HepG2 (cell line): ENCODE data around the gene UBE2O. TPM values are rescaled to one million over a fixed set of nuclear protein-coding genes. Genes with fewer than 3 reads are reported as not detected.

Experiments used
- AHR ChIP-seq: IDR thresholded peaks from 2 replicates; pipeline ENCODE4 v1.6.1; 2018; ENCODE audit warnings: missing genetic modification reagents, missing compliant biosample characterization
- CBFB ChIP-seq: sonication (generic); formaldehyde crosslinking; IDR thresholded peaks from 2 replicates; pipeline ENCODE4 v1.4.0; 2020; ENCODE audit warnings: missing genetic modification reagents
- CREB1 ChIP-seq, 2 experiments: fragments of 450-650 bp in 1 of 2; IDR thresholded peaks; 2 replicates each; pipeline ENCODE4 v1.6.1; 2016 to 2017; ENCODE audit warnings: control low read depth in 1 of 2, mild to moderate bottlenecking in 1 of 2, missing compliant biosample characterization in 1 of 2, missing genetic modification characterization in 1 of 2
- FOXJ3 ChIP-seq: sonication (generic); formaldehyde crosslinking; IDR thresholded peaks from 2 replicates; pipeline ENCODE4 v1.4.0; 2020; ENCODE audit warnings: missing genetic modification reagents, mild to moderate bottlenecking, borderline replicate concordance
- NFKB2 ChIP-seq: sonication (generic); formaldehyde crosslinking; IDR thresholded peaks from 2 replicates; pipeline ENCODE4 v1.4.0; 2020; ENCODE audit warnings: missing genetic modification reagents, borderline replicate concordance
- TGIF2 ChIP-seq: IDR thresholded peaks from 2 replicates; pipeline ENCODE4 v1.6.1; 2016; ENCODE audit warnings: control low read depth, missing compliant biosample characterization
- ZNF256 ChIP-seq: sonication (generic); formaldehyde crosslinking; conservative IDR thresholded peaks from 2 replicates; pipeline ENCODE4 v1.4.0; 2020; ENCODE audit warnings: missing genetic modification reagents
- polyA plus RNA-seq, 8 experiments: library from polyadenylated mRNA; depleted of rRNA in 3 of 8; stranded (reverse) in 7 of 8; unstranded in 1 of 8; fragments of >200 nt; fragmentation: Illumina TruSeq in 4 of 8; extraction: Trizol in 4 of 8; gene quantifications; 2 replicates each; pipeline versions ENCODE4 v1.2.1 to v1.2.3, GENCODE V29; 2011 to 2016; ENCODE audit warnings: low read depth in 4 of 8, missing spikeins in 1 of 8, mixed read lengths in 1 of 8; ENCODE audit not compliant: insufficient read depth in 1 of 8
- total RNA-seq, 5 experiments: library from RNA; depleted of rRNA; stranded (reverse); fragments of >200 nt; fragmentation: Illumina TruSeq; extraction: Trizol; gene quantifications; 2 replicates each; pipeline ENCODE4 v1.2.3, GENCODE V29; 2016; ENCODE audit warnings: low read depth in 1 of 5
- TF ChIP-seq, protein P1 (sequence below): sonication (generic); formaldehyde crosslinking; IDR thresholded peaks from one replicate; pipeline ENCODE4 v1.5.1; 2020; ENCODE audit warnings: mild to moderate bottlenecking, missing genetic modification reagents; ENCODE audit errors: not compliant biosample characterization
- TF ChIP-seq, protein P2 (sequence below): sonication (generic); formaldehyde crosslinking; IDR thresholded peaks from 2 replicates; pipeline ENCODE4 v1.4.0; 2020; ENCODE audit warnings: missing genetic modification reagents, low read depth, mild to moderate bottlenecking, borderline replicate concordance
- TF ChIP-seq, protein P3 (sequence below): sonication (generic); formaldehyde crosslinking; IDR thresholded peaks from 2 replicates; pipeline ENCODE4 v1.5.1; 2020; ENCODE audit warnings: mild to moderate bottlenecking, missing genetic modification reagents
- TF ChIP-seq, protein P4 (sequence below): sonication (generic); formaldehyde crosslinking; IDR thresholded peaks from 2 replicates; pipeline ENCODE4 v1.4.0; 2020; ENCODE audit warnings: missing genetic modification reagents

The UBE2O gene
- total and polyA plus RNA-seq, 2 of the 13 experiments (the other 11 are each of a cell fraction or from before 2014, with no cell fraction given) = 21.5 to 23.5 TPM

DNA sequence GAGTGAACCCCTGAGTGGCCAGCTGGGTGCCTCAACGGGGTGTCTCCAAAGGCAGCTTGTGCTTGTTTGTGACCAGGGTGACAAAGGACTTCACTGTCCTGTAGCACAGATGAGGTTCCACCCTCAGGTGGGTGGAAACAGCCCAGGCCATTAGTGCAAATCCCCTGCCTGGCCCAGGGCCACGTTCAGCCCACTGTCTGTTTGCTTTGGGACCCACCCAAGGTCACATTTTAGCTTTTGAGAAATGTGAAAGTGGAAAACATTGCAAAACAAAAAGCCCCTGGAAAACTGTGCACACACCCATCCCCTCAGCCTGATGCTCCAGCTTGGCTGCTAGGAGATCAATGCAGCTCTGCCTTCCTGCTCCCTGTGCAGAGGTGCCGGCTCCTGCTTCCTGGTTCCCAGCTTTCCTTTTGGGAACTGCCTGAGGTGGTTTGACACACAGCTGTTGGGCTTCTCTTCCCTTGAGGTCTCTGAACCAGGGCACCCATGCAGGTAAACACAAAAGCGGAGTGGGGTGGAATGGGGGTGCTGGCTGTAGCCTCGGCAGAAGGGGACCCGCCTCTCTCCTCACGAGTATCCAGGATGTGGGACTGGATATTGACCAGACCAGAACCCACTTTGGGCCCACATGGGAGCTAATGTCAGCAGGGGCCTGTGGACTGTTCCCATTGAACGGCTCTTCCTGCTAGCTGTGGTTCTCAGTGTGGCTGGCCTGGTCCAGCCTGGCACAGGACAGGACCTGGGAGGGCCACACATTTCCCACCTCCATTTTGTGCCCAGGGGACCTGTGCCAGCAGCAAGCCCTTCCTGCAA is 76.4 kb downstream of the UBE2O start (continued):
- TF ChIP-seq, protein P1, sequence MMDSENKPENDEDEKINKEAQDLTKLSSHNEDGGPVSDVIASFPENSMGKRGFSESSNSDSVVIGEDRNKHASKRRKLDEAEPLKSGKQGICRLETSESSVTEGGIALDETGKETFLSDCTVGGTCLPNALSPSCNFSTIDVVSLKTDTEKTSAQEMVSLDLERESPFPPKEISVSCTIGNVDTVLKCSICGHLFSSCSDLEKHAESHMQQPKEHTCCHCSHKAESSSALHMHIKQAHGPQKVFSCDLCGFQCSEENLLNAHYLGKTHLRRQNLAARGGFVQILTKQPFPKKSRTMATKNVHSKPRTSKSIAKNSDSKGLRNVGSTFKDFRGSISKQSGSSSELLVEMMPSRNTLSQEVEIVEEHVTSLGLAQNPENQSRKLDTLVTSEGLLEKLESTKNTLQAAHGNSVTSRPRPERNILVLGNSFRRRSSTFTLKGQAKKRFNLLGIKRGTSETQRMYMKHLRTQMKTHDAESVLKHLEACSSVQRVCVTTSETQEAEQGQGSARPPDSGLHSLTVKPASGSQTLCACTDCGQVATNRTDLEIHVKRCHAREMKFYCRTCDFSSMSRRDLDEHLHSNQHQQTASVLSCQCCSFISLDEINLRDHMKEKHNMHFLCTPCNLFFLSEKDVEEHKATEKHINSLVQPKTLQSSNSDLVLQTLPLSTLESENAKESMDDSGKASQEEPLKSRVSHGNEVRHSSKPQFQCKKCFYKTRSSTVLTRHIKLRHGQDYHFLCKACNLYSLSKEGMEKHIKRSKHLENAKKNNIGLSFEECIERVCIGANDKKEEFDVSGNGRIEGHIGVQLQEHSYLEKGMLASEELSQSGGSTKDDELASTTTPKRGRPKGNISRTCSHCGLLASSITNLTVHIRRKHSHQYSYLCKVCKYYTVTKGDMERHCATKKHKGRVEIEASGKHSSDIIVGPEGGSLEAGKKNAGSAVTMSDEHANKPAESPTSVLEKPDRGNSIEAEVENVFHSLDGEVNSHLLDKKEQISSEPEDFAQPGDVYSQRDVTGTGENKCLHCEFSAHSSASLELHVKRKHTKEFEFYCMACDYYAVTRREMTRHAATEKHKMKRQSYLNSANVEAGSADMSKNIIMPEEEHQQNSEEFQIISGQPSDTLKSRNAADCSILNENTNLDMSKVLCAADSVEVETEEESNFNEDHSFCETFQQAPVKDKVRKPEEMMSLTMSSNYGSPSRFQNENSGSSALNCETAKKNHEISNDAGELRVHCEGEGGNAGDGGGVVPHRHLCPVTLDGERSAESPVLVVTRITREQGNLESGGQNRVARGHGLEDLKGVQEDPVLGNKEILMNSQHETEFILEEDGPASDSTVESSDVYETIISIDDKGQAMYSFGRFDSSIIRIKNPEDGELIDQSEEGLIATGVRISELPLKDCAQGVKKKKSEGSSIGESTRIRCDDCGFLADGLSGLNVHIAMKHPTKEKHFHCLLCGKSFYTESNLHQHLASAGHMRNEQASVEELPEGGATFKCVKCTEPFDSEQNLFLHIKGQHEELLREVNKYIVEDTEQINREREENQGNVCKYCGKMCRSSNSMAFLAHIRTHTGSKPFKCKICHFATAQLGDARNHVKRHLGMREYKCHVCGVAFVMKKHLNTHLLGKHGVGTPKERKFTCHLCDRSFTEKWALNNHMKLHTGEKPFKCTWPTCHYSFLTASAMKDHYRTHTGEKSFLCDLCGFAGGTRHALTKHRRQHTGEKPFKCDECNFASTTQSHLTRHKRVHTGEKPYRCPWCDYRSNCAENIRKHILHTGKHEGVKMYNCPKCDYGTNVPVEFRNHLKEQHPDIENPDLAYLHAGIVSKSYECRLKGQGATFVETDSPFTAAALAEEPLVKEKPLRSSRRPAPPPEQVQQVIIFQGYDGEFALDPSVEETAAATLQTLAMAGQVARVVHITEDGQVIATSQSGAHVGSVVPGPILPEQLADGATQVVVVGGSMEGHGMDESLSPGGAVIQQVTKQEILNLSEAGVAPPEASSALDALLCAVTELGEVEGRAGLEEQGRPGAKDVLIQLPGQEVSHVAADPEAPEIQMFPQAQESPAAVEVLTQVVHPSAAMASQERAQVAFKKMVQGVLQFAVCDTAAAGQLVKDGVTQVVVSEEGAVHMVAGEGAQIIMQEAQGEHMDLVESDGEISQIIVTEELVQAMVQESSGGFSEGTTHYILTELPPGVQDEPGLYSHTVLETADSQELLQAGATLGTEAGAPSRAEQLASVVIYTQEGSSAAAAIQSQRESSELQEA (CRISPR knock-in tag) = no peak
- TF ChIP-seq CBFB (CRISPR knock-in tag) (peak; percentile 87), AHR (CRISPR knock-in tag) (peak; percentile 48; the same call in 1 of the 2 replicates), CREB1 (IDR thresholded peaks at IDR 0.05) (no peak), CREB1 (CRISPR knock-in tag; IDR thresholded peaks at IDR 0.05) (0 out of 2 replicates have a peak, but pooled peaks have one; percentile 47), FOXJ3 (peak; percentile 99), ZNF256 (CRISPR knock-in tag) (no peak), NFKB2 (CRISPR knock-in tag) (peak; percentile 62; the same call in 1 of the 2 replicates), TGIF2 (CRISPR knock-in tag) (peak; percentile 93)
- TF ChIP-seq, protein P2, sequence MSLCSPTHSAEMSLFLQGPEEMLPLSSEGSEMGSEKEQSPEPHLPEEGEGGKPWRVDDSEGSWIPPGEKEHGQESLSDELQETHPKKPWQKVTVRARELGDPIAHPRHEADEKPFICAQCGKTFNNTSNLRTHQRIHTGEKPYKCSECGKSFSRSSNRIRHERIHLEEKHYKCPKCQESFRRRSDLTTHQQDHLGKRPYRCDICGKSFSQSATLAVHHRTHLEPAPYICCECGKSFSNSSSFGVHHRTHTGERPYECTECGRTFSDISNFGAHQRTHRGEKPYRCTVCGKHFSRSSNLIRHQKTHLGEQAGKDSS = peak; percentile 74; the same call in 1 of the 2 replicates
- TF ChIP-seq, protein P3, sequence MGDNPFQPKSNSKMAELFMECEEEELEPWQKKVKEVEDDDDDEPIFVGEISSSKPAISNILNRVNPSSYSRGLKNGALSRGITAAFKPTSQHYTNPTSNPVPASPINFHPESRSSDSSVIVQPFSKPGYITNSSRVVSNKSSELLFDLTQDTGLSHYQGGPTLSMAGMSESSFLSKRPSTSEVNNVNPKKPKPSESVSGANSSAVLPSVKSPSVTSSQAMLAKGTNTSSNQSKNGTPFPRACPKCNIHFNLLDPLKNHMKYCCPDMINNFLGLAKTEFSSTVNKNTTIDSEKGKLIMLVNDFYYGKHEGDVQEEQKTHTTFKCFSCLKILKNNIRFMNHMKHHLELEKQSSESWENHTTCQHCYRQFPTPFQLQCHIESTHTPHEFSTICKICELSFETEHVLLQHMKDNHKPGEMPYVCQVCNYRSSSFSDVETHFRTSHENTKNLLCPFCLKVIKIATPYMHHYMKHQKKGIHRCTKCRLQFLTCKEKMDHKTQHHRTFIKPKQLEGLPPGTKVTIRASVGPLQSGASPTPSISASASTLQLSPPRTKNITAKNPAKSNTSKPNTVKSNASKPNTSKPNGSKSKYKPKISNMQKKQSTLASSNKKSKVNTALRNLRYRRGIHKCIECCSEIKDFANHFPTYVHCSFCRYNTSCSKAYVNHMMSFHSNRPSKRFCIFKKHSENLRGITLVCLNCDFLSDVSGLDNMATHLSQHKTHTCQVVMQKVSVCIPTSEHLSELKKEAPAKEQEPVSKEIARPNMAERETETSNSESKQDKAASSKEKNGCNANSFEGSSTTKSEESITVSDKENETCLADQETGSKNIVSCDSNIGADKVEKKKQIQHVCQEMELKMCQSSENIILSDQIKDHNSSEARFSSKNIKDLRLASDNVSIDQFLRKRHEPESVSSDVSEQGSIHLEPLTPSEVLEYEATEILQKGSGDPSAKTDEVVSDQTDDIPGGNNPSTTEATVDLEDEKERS (CRISPR knock-in tag) = peak; percentile 87
- TF ChIP-seq, protein P4, sequence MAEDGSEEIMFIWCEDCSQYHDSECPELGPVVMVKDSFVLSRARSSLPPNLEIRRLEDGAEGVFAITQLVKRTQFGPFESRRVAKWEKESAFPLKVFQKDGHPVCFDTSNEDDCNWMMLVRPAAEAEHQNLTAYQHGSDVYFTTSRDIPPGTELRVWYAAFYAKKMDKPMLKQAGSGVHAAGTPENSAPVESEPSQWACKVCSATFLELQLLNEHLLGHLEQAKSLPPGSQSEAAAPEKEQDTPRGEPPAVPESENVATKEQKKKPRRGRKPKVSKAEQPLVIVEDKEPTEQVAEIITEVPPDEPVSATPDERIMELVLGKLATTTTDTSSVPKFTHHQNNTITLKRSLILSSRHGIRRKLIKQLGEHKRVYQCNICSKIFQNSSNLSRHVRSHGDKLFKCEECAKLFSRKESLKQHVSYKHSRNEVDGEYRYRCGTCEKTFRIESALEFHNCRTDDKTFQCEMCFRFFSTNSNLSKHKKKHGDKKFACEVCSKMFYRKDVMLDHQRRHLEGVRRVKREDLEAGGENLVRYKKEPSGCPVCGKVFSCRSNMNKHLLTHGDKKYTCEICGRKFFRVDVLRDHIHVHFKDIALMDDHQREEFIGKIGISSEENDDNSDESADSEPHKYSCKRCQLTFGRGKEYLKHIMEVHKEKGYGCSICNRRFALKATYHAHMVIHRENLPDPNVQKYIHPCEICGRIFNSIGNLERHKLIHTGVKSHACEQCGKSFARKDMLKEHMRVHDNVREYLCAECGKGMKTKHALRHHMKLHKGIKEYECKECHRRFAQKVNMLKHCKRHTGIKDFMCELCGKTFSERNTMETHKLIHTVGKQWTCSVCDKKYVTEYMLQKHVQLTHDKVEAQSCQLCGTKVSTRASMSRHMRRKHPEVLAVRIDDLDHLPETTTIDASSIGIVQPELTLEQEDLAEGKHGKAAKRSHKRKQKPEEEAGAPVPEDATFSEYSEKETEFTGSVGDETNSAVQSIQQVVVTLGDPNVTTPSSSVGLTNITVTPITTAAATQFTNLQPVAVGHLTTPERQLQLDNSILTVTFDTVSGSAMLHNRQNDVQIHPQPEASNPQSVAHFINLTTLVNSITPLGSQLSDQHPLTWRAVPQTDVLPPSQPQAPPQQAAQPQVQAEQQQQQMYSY (CRISPR knock-in tag) = peak; percentile 69; the same call in 1 of the 2 replicates
